Fibroblast of villous mesenchyme (primary cell): Measurements from ENCODE around the gene EXOC4. TPM values are rescaled to one million over a fixed set of nuclear protein-coding genes. Genes with fewer than 3 reads are reported as not detected.

Source experiments
- DNase-seq: peaks from one replicate; pipeline ENCODE4 v3.0.0-alpha.2; 2010; ENCODE audit warnings: low read depth
- H3K4me3 ChIP-seq: 2 replicates; pipeline ENCODE4 v1.5.1; 2011; ENCODE audit warnings: low read depth, mild to moderate bottlenecking, low read length
- CTCF ChIP-seq: IDR thresholded peaks from 2 replicates; pipeline ENCODE4 v1.5.1; 2012; ENCODE audit warnings: low read depth, mild to moderate bottlenecking, low read length; ENCODE audit not compliant: insufficient read depth
- total RNA-seq: library from RNA; depleted of rRNA; stranded (reverse); fragments of >200 nt; gene quantifications from 2 replicates; pipeline ENCODE4 v1.2.3, GENCODE V29; 2012

The EXOC4 gene
- total RNA-seq, 1 donor: 106 TPM

DNA sequence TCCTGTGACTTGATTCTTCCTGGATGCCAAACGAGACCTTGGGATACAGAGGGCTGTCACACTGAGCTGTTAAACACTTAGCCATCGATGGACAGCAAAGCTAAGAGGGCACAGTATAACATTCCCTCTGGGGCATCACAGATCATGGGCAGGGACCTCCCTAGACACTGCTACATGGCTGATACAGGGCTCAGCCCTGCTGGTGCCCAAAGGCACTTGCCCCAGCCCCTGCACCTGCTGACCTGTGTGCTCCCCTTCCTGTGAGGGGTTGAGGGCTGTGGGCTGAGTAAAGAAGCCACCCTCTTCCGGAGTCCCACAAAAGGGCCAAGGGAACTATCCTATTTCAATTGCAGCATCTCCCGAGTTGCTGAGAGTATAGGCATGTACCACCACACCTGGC, 337.9 kb downstream of the EXOC4 start:
- no peak for DNase-seq
- H3K4me3 ChIP-seq: no peak overlapping the region
- no peak for TF ChIP-seq CTCF

DNA sequence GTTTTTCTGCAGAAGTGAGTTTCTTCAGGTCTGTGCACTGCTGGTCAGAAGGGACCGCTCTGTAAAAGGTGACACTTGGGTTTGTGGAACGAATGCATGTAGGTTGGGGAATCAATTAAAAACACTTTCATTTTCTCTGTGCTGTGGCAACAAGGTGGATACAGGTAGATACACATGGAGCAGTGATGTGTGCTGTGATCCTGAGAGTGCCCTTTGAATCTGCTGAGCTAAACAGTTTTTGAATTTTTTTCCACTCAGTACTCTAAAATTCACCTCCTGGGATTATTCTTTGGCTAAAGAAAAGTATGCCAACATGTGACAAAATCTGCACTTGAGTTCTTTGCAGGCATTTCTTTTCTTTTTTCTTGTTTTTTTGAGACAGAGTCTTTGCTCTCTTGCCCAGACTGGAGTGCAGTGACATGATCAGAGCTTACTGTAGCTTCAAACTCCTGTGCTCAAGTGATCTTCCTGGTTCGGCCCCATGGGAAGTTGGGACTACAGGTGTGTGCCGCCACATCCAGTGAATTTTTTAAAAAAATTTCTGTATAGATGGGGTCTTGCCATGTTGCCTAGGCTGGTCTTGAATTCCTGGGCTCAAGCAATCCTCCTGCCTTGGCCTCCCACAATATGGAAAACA, 338.9 kb downstream of the EXOC4 start:
- H3K4me3 ChIP-seq: no peak overlapping the region
- no peak for TF ChIP-seq CTCF
- no peak for DNase-seq

- H3K4me3 ChIP-seq: no peak overlapping the region
- DNase-seq: no peak
- TF ChIP-seq CTCF: no peak
These were observed 340.7 kb downstream of the EXOC4 start for GRCh38 chr7:133593561-133593960.

DNA sequence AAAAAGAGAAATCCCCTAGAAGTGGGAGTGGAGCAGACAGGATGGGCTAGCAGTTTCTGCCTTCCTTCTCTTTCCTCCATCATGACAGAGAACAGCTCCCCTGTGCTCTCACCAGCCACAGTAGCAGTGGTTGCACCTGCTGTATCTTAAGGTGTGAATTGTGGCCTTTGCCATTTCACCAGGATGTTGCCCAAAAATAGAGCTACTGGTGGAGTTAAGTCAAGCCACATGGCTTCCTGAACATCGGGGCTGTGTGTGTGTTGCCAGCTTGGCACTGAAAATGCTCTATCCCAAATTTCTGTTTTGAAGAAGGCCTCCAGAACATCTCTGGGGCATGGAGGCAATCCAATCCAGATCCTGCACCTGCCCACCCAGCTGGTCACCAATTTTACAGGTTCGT, 348.7 kb downstream of the EXOC4 start:
- no peak overlapping the region for H3K4me3 ChIP-seq
- DNase-seq: no peak
- TF ChIP-seq CTCF: no peak

- no peak overlapping the region for H3K4me3 ChIP-seq
- TF ChIP-seq CTCF: no peak
- DNase-seq: no peak
These were observed 349.4 kb downstream of the EXOC4 start for GRCh38 chr7:133602291-133602690.

- H3K4me3 ChIP-seq: no peak overlapping the region
- TF ChIP-seq CTCF: no peak
- DNase-seq: no peak
These were observed 354.1 kb downstream of the EXOC4 start for GRCh38 chr7:133606991-133607390.

- no peak overlapping the region for H3K4me3 ChIP-seq
- no peak for TF ChIP-seq CTCF
- DNase-seq: no peak
These were observed 356.9 kb downstream of the EXOC4 start for GRCh38 chr7:133609806-133610205.
